Activated T-cell treated with anti-CD3 and anti-CD28 coated beads, Interleukin-2, amount 50 U/mL, for 24 hours (primary cell): ENCODE results near the gene MPND.

Source experiments
- DNase-seq: peaks from one replicate; pipeline ENCODE4 v3.0.0-alpha.2; 2020
- H3K27ac Mint-ChIP-seq: 2 replicates; pipeline ENCODE4 v1.8.0; 2020; ENCODE audit warnings: mild to moderate bottlenecking, mixed read lengths
- H3K27me3 Mint-ChIP-seq: 2 replicates; pipeline ENCODE4 v1.8.0; 2020; ENCODE audit warnings: mixed read lengths
- H3K36me3 Mint-ChIP-seq: 2 replicates; pipeline ENCODE4 v1.8.0; 2020; ENCODE audit warnings: low read depth, mixed read lengths
- H3K4me1 Mint-ChIP-seq: 2 replicates; pipeline ENCODE4 v1.8.0; 2020; ENCODE audit warnings: low read depth, mixed read lengths
- H3K4me3 Mint-ChIP-seq: 2 replicates; pipeline ENCODE4 v1.8.0; 2020; ENCODE audit warnings: mild to moderate bottlenecking, moderate library complexity, mixed read lengths
- H3K9me3 Mint-ChIP-seq: 2 replicates; pipeline ENCODE4 v1.8.0; 2020; ENCODE audit warnings: mixed read lengths

MPND gene

GRCh38 chr19:4388337-4389063 lies 45.1 kb downstream of the MPND start:
- Mint-ChIP-seq H3K4me1 (peaks cover 33% of the 10 kb centered on the region), H3K4me3 (no peak overlapping the region), H3K9me3 (no peaks in the 10 kb centered on the region), H3K27me3 (no peaks in the 10 kb centered on the region), H3K27ac (peak overlapping the region; percentile 46), H3K36me3 (peaks cover 66% of the 10 kb centered on the region)
- DNase-seq, result no peak

- DNase-seq, result no peak
- no peaks in the 10 kb centered on the region for H3K27me3 Mint-ChIP-seq
- peaks cover 33% of the 10 kb centered on the region for H3K4me1 Mint-ChIP-seq
- no peaks in the 10 kb centered on the region for H3K9me3 Mint-ChIP-seq
- H3K36me3 Mint-ChIP-seq, result peaks cover 63% of the 10 kb centered on the region
- H3K27ac Mint-ChIP-seq, result peak overlapping the region; percentile 46
- no peak overlapping the region for H3K4me3 Mint-ChIP-seq
Measured at GRCh38 chr19:4389064-4389375, 45.7 kb downstream of the MPND start.

- H3K27me3 Mint-ChIP-seq, result no peaks in the 10 kb centered on the region
- H3K9me3 Mint-ChIP-seq, result no peaks in the 10 kb centered on the region
- peaks cover 38% of the 10 kb centered on the region for H3K4me1 Mint-ChIP-seq
- no peak overlapping the region for H3K27ac Mint-ChIP-seq
- H3K4me3 Mint-ChIP-seq, result no peak overlapping the region
- H3K36me3 Mint-ChIP-seq, result peaks cover 67% of the 10 kb centered on the region
- DNase-seq, result no peak
Measured at GRCh38 chr19:4389511-4390016, 46.2 kb downstream of the MPND start.

- Mint-ChIP-seq H3K36me3 (peaks cover 68% of the 10 kb centered on the region), H3K27ac (peak overlapping the region; percentile 65), H3K27me3 (no peaks in the 10 kb centered on the region), H3K4me1 (peaks cover 43% of the 10 kb centered on the region), H3K4me3 (no peak overlapping the region), H3K9me3 (no peaks in the 10 kb centered on the region)
- DNase-seq, result no peak
Measured at GRCh38 chr19:4390017-4390566, 46.7 kb downstream of the MPND start.

GRCh38 chr19:4390567-4391305 lies 47.4 kb downstream of the MPND start:
- peaks cover 47% of the 10 kb centered on the region for H3K4me1 Mint-ChIP-seq

GRCh38 chr19:4391306-4391693 lies 47.9 kb downstream of the MPND start:
- H3K36me3 Mint-ChIP-seq, result peaks cover 66% of the 10 kb centered on the region
- no peak for DNase-seq
- H3K9me3 Mint-ChIP-seq, result no peaks in the 10 kb centered on the region
- H3K4me3 Mint-ChIP-seq, result no peak overlapping the region
- peaks cover 50% of the 10 kb centered on the region for H3K4me1 Mint-ChIP-seq
- H3K27ac Mint-ChIP-seq, result peak overlapping the region; percentile 65
- H3K27me3 Mint-ChIP-seq, result no peaks in the 10 kb centered on the region

More at GRCh38 chr19:4390567-4391305, 47.4 kb downstream of the MPND start:
- Mint-ChIP-seq H3K36me3 (peaks cover 67% of the 10 kb centered on the region), H3K27me3 (no peaks in the 10 kb centered on the region), H3K9me3 (no peaks in the 10 kb centered on the region), H3K27ac (peak overlapping the region; percentile 65), H3K4me3 (no peak overlapping the region)
- no peak for DNase-seq

GRCh38 chr19:4391701-4392483 lies 48.5 kb downstream of the MPND start:
- peaks cover 72% of the 10 kb centered on the region for H3K36me3 Mint-ChIP-seq
- no peaks in the 10 kb centered on the region for H3K9me3 Mint-ChIP-seq
- H3K27ac Mint-ChIP-seq, result peak overlapping the region; percentile 47
- peaks cover 56% of the 10 kb centered on the region for H3K4me1 Mint-ChIP-seq
- no peak for DNase-seq
- no peak overlapping the region for H3K4me3 Mint-ChIP-seq
- H3K27me3 Mint-ChIP-seq, result no peaks in the 10 kb centered on the region

- H3K27ac Mint-ChIP-seq, result peak overlapping the region; percentile 12
- H3K4me3 Mint-ChIP-seq, result no peak overlapping the region
- no peaks in the 10 kb centered on the region for H3K27me3 Mint-ChIP-seq
- peaks cover 71% of the 10 kb centered on the region for H3K36me3 Mint-ChIP-seq
- H3K4me1 Mint-ChIP-seq, result peaks cover 72% of the 10 kb centered on the region
- no peak for DNase-seq
- H3K9me3 Mint-ChIP-seq, result no peaks in the 10 kb centered on the region
Measured at GRCh38 chr19:4393947-4394590, 50.7 kb downstream of the MPND start.

- Mint-ChIP-seq H3K36me3 (peaks cover 58% of the 10 kb centered on the region), H3K4me1 (peaks cover 65% of the 10 kb centered on the region), H3K27me3 (no peaks in the 10 kb centered on the region), H3K27ac (no peak overlapping the region), H3K4me3 (no peak overlapping the region), H3K9me3 (no peaks in the 10 kb centered on the region)
- DNase-seq, result no peak
Measured at GRCh38 chr19:4396949-4397783, 53.8 kb downstream of the MPND start.

- Mint-ChIP-seq H3K4me3 (peak overlapping the region; percentile 94), H3K9me3 (no peaks in the 10 kb centered on the region), H3K36me3 (peaks cover 61% of the 10 kb centered on the region), H3K27me3 (no peaks in the 10 kb centered on the region), H3K27ac (peak overlapping the region; percentile 91), H3K4me1 (peaks cover 66% of the 10 kb centered on the region)
- no peak for DNase-seq
Measured at GRCh38 chr19:4399812-4400134, 56.4 kb downstream of the MPND start.

- no peaks in the 10 kb centered on the region for H3K27me3 Mint-ChIP-seq
- H3K4me1 Mint-ChIP-seq, result peaks cover 64% of the 10 kb centered on the region
- DNase-seq, result peak; percentile 95
- H3K4me3 Mint-ChIP-seq, result peak within 1 kb of the TSS; percentile 94
- H3K27ac Mint-ChIP-seq, result peak within 1 kb of the TSS; percentile 93
- no peaks in the 10 kb centered on the region for H3K9me3 Mint-ChIP-seq
- H3K36me3 Mint-ChIP-seq, result peaks cover 61% of the 10 kb centered on the region
Measured at GRCh38 chr19:4400135-4400936, 57.0 kb downstream of the MPND start, which contains the start of gene SH3GL1. Gene SH3GL1 (minus strand): TSS chr19:4400547. CDS start chr19:4400368, 179 bp downstream.

GRCh38 chr19:4401769-4402170 lies 58.4 kb downstream of the MPND start:
- H3K27ac Mint-ChIP-seq, result peak overlapping the region; percentile 93
- peaks cover 57% of the 10 kb centered on the region for H3K4me1 Mint-ChIP-seq

More at GRCh38 chr19:4401769-4402170, 58.4 kb downstream of the MPND start:
- no peak for DNase-seq
- peaks cover 62% of the 10 kb centered on the region for H3K36me3 Mint-ChIP-seq
- no peaks in the 10 kb centered on the region for H3K27me3 Mint-ChIP-seq
- H3K4me3 Mint-ChIP-seq, result peak overlapping the region; percentile 94
- no peaks in the 10 kb centered on the region for H3K9me3 Mint-ChIP-seq
